HG03521 (cell line): ENCODE results near the gene C17orf113.

Experiments used
- ATAC-seq: cut with Tn5 transposase; IDR thresholded peaks from one replicate; pipeline ENCODE4 v1.9.1; 2021; ENCODE audit warnings: mild to moderate bottlenecking, moderate library complexity; ENCODE audit not compliant: unreplicated experiment

C17orf113 gene

GRCh38 chr17:42050393-42051012 is at the start of gene C17orf113:
Gene C17orf113, minus strand, starts transcription at chr17:42050601. Its CDS starts 7,225 bp downstream, at chr17:42043376.
- no peak for ATAC-seq

- ATAC-seq: no peak
Measured at GRCh38 chr17:42098730-42099399, 48.5 kb upstream of the C17orf113 start.

- ATAC-seq: no peak
Measured at GRCh38 chr17:42097691-42098631, 47.6 kb upstream of the C17orf113 start, which contains the start of gene ZNF385C. Gene ZNF385C, minus strand, starts transcription at chr17:42098473. Its CDS starts 35,417 bp downstream, at chr17:42063056.

DNA sequence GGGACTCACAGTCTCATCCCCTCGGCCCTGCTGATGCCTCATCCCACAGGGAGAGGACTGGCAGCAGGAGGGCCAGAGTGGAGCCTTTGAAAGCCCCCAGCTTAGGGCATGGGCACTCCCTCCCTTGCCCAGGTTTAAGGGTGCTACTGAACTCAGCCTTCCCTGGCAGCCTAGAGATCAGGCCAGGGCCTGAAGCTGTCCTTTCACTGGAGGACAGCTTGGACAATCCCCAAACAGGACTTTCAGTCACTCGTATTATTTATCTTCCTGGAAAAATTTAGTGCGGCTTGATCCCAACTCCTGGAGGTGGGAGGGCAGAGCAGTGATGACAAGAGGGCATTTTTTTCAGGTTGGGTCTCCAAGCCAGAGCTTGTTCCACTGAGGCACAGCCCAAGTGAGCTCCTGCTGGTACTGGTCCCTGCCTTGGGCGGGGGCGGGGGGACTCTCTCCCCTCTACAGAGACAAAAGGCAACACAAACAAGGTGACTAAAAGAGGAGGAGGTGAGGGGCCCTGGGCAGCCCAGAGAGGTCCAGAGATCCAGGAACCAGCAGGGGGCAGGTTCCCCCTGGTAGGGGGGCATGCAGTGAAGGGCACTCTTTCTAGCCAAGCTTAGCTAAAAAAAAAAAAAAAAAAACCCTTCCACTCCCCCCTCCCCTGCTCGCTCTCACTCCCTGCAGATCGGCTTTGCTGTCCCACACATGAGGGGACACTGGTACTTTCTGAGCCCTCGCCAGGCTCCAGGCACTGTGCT is 46.1 kb upstream of the C17orf113 start:
- no peak for ATAC-seq

DNA sequence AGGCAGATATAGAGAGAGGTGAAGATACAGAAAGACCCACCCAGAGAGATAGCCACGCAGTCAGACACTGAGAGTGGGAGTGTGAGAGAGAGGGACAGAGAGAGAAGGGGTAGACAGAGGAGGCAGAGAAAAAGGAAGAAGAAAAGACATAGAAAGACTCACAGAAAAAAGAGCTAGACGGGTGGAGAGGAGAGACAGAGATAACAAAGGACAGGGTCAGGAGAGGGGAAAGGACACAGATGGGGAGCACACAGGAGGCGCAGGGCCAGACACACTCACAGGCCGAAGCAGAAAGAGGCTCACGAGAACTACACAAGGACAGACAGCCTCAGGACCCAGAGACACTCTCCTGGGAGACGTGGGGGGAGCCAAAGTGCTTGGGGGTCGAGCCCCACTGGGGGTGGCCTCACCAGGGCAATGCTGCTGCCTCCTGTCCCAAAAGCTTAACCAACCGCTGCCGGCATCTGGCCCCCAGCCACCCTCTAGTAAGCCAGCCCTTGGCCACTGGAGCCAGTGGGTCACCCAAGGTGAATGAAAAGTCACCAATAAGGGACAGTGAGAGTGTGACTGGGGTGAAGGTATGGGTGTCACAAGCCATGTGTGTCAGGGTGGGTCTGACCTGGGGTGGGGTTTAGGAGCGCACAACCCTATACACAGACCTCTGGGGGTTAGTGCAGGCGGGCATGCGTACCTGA is 44.1 kb upstream of the C17orf113 start:
- no peak for ATAC-seq

DNA sequence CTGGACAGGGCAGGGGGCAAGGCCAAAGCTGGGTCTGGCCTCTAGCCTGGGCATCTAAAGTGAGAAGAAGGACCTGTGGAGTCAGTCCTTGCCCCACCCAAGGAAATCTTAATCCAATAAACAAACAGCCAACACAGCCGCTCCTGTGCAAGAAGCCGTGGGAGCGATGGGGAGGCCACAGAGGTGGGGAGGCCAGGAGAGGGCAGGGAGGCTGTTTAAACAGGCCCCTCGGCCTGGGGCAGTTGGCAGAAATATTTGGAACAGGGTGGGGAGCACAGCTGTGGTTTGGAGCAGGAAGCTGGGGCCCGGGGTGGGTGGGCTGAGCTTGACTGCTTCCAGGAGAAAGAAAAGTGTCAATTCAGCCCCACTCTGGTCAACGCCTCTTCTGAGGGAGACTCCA is 42.5 kb upstream of the C17orf113 start:
- no peak for ATAC-seq

DNA sequence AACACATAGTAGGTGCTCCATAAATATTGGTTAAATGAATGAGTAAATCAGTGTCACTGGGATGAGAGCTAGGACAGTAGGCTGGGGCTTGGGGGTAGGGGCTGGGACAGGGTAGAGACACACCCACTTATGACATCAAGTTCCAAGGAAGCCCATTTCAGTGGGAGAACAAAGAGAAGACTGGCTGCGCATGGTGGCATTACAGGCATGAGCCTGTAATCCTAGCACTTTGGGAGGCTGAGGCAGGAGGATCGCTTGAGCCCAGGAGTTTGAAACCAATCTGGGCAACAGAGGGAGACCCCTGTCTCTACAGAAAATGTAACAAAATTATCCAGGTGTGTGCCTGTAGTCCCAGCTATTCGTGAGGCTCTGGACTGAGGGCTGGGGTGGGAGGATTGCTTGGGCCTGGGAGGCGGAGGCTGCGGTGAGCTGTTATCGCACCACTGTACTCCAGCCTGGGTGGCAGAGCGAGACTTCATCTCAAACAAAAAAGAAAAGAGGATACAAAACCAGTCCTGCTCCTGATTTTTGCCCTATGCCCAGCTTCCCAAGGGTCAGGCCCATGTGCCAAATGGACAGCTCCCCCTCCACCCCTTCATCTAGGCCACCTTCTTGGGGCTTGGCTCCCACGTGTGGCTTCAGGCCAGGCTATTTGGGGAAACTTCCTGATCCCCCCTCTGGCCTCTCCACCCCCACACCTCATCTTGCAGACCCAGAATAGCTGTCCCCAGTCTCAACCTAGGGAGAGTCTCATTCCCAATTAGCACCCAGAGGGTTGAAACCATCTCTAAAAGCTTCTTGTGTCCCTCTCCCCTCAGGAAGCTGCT is 40.8 kb upstream of the C17orf113 start:
- no peak for ATAC-seq

DNA sequence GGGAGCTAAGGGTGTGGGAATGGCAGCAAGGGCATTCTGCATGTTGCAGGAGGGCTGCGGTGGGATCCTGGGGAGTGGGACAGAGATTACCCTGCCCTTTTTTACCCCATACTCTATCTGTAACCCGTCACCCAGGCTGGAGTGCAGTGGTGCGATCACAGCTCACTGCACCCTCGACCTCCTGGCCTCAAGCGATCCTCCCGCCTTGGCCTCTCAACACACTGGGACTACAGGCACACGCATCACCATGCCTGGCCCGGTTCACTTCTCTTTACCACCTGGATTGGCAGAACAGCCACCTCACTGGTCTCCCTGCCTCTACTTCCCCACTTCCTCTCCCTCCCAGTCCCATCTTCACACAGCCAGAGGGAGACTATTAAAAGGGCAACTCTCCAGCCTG is 38.3 kb upstream of the C17orf113 start:
- ATAC-seq: no peak

DNA sequence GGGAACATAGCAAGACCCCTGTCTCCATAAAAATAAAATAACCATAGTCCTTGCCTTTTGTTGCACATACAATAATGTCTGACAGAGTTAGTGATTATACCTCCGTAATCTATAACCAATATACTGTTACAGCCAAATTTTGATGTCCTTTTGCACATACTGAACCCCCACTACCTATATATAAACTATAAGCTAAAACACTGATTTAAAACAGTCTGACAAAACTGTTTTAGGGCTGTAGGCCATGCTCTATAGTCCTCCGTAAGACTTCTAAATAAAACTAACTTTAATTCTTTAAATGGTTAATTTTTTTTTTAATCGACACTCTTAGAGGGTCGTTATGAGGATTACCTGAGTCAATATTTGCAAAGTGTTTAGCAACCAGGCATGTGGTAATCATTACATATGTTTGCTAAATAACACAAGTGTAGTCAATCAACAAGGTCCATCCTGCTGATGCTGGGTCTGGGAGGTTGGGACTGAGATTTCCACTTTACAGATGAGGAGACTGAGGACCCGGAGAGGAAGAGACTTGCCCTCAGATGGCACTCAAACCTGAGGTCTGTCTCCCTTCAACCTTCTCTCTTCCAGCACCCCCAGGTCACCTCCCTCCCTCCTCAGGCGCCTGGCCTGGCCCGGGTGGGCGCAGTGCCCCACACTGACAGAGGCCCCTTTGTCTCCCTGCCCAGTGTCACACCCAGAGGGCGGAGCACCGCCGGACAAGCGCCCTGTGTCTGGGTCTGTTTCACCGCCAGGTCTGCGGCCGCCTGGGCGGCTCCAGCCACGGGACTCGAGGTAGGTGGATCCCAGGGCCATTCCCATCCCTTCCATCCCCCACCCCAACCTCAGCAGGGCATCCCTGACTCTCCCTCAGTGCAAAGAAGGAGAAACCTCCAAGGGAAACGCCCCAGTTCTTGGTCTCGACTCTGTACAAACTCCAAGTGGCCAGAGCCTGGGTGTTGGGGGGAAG is 37.6 kb upstream of the C17orf113 start:
- no peak for ATAC-seq

- ATAC-seq: no peak
Measured at GRCh38 chr17:42087042-42087701, 36.8 kb upstream of the C17orf113 start.

- no peak for ATAC-seq
Measured at GRCh38 chr17:42081516-42082129, 31.2 kb upstream of the C17orf113 start.

DNA sequence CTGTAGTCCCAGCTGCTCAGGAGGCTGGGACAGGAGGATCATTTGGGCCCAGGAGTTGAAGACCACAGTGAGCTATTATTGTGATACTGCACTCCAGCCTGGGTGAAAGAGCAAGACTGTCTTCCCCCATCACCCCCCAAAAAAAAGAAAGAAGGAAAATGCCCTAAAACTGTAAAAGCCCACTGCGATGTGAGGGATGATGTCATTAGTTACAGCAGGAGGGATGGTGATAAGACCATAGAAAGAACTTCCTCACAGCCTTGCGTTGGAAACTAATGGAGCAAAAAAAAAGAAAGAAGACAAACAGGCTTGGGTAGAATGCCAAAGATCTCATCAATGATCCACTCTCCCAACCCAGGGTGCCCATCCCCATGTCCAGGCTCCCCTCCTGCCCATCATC is 29.1 kb upstream of the C17orf113 start:
- no peak for ATAC-seq

DNA sequence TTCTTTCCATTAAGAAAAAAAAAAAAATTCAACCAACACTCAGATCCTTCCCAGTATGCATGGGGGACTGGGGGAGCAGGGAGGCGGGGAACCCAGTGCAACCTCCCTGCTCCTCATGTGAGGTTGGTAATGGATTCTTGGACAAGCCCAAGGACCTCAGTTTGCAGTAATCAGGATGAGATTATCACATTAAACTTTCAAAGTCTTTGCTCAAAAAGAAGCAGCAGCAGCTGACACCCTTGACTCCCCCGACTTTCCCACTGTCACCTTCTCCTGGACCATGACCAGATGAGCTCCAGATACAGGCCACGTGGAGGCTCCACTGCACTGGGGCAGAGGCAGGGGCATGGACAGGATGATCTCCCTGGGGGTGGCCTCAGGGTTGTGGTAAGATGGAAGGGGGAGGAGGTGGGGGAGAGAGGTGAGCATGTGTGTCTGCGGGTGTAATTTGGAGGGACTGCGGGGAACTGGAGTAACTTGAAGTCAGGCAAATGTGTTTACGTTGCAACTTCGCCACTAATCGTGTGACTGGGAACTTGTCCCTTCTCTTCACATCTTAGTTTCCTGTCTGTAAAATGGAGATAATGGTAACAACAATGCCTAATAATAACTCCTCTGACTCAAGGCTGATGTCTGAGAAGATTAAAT is 28.1 kb upstream of the C17orf113 start:
- no peak for ATAC-seq

- ATAC-seq: no peak
Measured at GRCh38 chr17:42077755-42078154, 27.4 kb upstream of the C17orf113 start.

GRCh38 chr17:42076797-42077559 is 26.6 kb upstream of the C17orf113 start:
- no peak for ATAC-seq

DNA sequence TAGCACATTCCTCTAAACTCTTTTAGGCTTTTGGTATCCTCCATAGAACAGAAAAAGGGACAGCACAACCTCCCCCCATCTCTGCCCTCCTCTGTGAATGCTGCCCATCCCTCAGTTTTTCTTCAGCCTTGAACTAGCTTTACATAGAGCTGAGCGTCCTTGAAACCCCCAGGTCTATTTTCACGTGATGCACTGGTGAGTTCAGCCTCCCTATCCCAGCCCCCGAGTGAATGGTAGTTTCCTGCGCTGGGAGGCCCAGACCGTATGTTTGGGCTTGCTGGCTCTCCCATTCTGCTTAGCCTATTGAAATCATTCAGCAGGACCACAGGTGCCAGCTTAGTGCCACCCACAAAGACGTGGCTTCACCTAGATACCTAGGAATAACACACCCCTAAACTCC is 25.4 kb upstream of the C17orf113 start:
- no peak for ATAC-seq
